GM18909 (cell line): ENCODE results near the gene SOX1.

Experiments used
- ATAC-seq: cut with Tn5 transposase; IDR thresholded peaks from one replicate; pipeline ENCODE4 v1.9.1; 2021; ENCODE audit warnings: mild to moderate bottlenecking; ENCODE audit not compliant: unreplicated experiment, poor library complexity

SOX1 gene

GRCh38 chr13:112069845-112070251, 2.9 kb downstream of the SOX1 start:
- ATAC-seq: no peak

GRCh38 chr13:112071102-112071722, 4.3 kb downstream of the SOX1 start:
- no peak for ATAC-seq

GRCh38 chr13:112071723-112072533, 5.0 kb downstream of the SOX1 start:
- ATAC-seq: no peak

GRCh38 chr13:112072534-112073244, 5.7 kb downstream of the SOX1 start:
- ATAC-seq: no peak

- ATAC-seq: no peak
Measured at GRCh38 chr13:112073245-112074138, 6.5 kb downstream of the SOX1 start.

GRCh38 chr13:112074139-112074865, 7.4 kb downstream of the SOX1 start:
- ATAC-seq: no peak

GRCh38 chr13:112077729-112078128, 10.8 kb downstream of the SOX1 start:
- ATAC-seq: no peak

GRCh38 chr13:112078216-112078615, 11.3 kb downstream of the SOX1 start:
- ATAC-seq: no peak

GRCh38 chr13:112078879-112079531, 12.1 kb downstream of the SOX1 start:
- no peak for ATAC-seq

- ATAC-seq: no peak
Measured at GRCh38 chr13:112079696-112080095, 12.7 kb downstream of the SOX1 start.

GRCh38 chr13:112083971-112084370, 17.0 kb downstream of the SOX1 start:
- ATAC-seq: no peak

GRCh38 chr13:112092453-112092852, 25.5 kb downstream of the SOX1 start:
- no peak for ATAC-seq

- ATAC-seq: no peak
Measured at GRCh38 chr13:112095354-112095753, 28.4 kb downstream of the SOX1 start.

GRCh38 chr13:112096959-112097358, 30.0 kb downstream of the SOX1 start:
- no peak for ATAC-seq

- no peak for ATAC-seq
Measured at GRCh38 chr13:112097770-112098169, 30.8 kb downstream of the SOX1 start.

- no peak for ATAC-seq
Measured at GRCh38 chr13:112098699-112099098, 31.8 kb downstream of the SOX1 start.

GRCh38 chr13:112101360-112101930, 34.5 kb downstream of the SOX1 start:
- ATAC-seq: no peak

- ATAC-seq: no peak
Measured at GRCh38 chr13:112102243-112102642, 35.3 kb downstream of the SOX1 start.
